Tibial nerve (tissue), 3 donors: Measurements from ENCODE around the gene RNASEH2C.

Source experiments
- POLR2A ChIP-seq, 2 donors: fragments of 450-650 bp; IDR thresholded peaks; one replicate each; pipeline ENCODE4 v1.6.1; 2017; ENCODE audit warnings: antibody characterized with exemption in 2 of 2, mild to moderate bottlenecking in 2 of 2, moderate library complexity in 2 of 2
- TF ChIP-seq, protein P1 (sequence below), 5 experiments: fragments of 200-600 bp in 3 of 5; fragments of 450-650 bp in 2 of 5; sonication (generic) in 3 of 5; IDR thresholded peaks; one replicate each; pipeline ENCODE4 v1.5.1; 2016 to 2019; ENCODE audit warnings: antibody characterized with exemption in 5 of 5, mild to moderate bottlenecking in 3 of 5, moderate library complexity in 2 of 5

DNA sequence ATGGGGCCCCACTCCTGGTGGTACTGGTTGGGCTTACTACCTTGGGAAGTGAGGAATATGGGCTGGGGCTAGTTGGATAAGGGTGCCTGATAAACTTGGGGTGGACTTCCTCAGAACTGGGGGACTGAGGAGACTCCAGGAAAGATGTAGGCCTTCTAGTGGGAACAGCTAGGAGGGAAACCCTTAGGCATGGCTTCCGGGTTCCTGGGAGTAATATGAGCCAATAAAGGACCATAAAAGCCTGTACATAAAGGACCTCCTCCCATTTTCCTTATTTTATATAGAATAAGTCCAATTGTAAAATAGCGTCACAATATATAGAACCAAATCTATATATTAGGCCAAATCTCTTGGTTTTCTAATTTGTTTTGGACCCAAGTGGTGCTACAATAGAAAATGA is 18.4 kb upstream of the RNASEH2C start:
- TF ChIP-seq, protein P1, sequence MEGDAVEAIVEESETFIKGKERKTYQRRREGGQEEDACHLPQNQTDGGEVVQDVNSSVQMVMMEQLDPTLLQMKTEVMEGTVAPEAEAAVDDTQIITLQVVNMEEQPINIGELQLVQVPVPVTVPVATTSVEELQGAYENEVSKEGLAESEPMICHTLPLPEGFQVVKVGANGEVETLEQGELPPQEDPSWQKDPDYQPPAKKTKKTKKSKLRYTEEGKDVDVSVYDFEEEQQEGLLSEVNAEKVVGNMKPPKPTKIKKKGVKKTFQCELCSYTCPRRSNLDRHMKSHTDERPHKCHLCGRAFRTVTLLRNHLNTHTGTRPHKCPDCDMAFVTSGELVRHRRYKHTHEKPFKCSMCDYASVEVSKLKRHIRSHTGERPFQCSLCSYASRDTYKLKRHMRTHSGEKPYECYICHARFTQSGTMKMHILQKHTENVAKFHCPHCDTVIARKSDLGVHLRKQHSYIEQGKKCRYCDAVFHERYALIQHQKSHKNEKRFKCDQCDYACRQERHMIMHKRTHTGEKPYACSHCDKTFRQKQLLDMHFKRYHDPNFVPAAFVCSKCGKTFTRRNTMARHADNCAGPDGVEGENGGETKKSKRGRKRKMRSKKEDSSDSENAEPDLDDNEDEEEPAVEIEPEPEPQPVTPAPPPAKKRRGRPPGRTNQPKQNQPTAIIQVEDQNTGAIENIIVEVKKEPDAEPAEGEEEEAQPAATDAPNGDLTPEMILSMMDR (IDR thresholded peaks at IDR 0.05): no peak
- no peak for TF ChIP-seq POLR2A (IDR thresholded peaks at IDR 0.05)
